IMR-90 (cell line): Measurements from ENCODE around the gene CD276. TPM values are rescaled to one million over a fixed set of nuclear protein-coding genes. Genes with fewer than 3 reads are reported as not detected.
"Not testable (repeated sequence)": the region's sequence is repeated elsewhere in the genome, so short reads cannot be mapped to it uniquely, and the experiment has no call there.

ENCODE experiments used
- ATAC-seq: fragments of 200-7000 bp; cut with Tn5 transposase; 2 replicates; pipeline ENCODE4 v1.9.1; 2020; ENCODE audit warnings: low read depth, mild to moderate bottlenecking, moderate library complexity
- BruUV-seq: library from RNA; stranded (reverse); fragments of 400-500 nt; replicated peaks from 2 replicates; lab custom pipeline; 2021; lab: Mats Ljungman, UMichigan
- CTCF ChIA-PET: fragments of 300-600 bp; formaldehyde crosslinking; extraction: SDS; loops from one replicate; lab custom pipeline; 2021; ENCODE audit warnings: antibody characterized with exemption; lab: Yijun Ruan, JAX
- POLR2A ChIA-PET: fragments of 300-600 bp; sonication (Branson Sonifier 250); formaldehyde crosslinking; loops from one replicate; lab custom pipeline; 2022; ENCODE audit warnings: antibody characterized with exemption; ENCODE audit not compliant: unreplicated experiment; lab: Charles Lee
- DNase-seq: peaks from one replicate; pipeline ENCODE4 v3.0.0; 2013
- H2AFZ ChIP-seq: replicated peaks from 2 replicates; pipeline ENCODE3; 2013; ENCODE audit warnings: low read length, mild to moderate bottlenecking; ENCODE audit not compliant: poor library complexity
- H2AK5ac ChIP-seq: 2 replicates; pipeline ENCODE4 v1.6.1; 2013; ENCODE audit warnings: low read depth, low read length, inconsistent platforms
- H2AK9ac ChIP-seq: replicated peaks from 2 replicates; pipeline ENCODE3; 2013; ENCODE audit warnings: mild to moderate bottlenecking, low read depth, low read length, moderate library complexity; ENCODE audit not compliant: poor library complexity
- H2BK120ac ChIP-seq: 2 replicates; pipeline ENCODE4 v1.6.1; 2013; ENCODE audit warnings: low read depth, low read length, inconsistent platforms
- H2BK15ac ChIP-seq: 3 replicates; pipeline ENCODE4 v1.6.1; 2013; ENCODE audit warnings: low read depth, low read length, inconsistent platforms
- H2BK20ac ChIP-seq: 2 replicates; pipeline ENCODE4 v1.6.1; 2013; ENCODE audit warnings: low read depth, mild to moderate bottlenecking, inconsistent platforms, low read length, moderate library complexity
- H2BK5ac ChIP-seq: 2 replicates; pipeline ENCODE4 v1.6.1; 2013; ENCODE audit warnings: mild to moderate bottlenecking, low read depth, low read length, inconsistent platforms; ENCODE audit not compliant: poor library complexity, severe bottlenecking
- H3K14ac ChIP-seq: replicated peaks from 2 replicates; pipeline ENCODE4 v1.6.1; 2013; ENCODE audit warnings: low read depth, low read length, inconsistent platforms
- H3K18ac ChIP-seq: 2 replicates; pipeline ENCODE4 v1.6.1; 2013; ENCODE audit warnings: low read depth, low read length, control low read depth
- H3K23ac ChIP-seq: 2 replicates; pipeline ENCODE4 v1.6.1; 2013; ENCODE audit warnings: low read depth, low read length, inconsistent platforms
- H3K27ac ChIP-seq: 2 replicates; pipeline ENCODE4 v1.5.1; 2013; ENCODE audit warnings: mild to moderate bottlenecking, control low read depth, low read length; ENCODE audit not compliant: insufficient read depth
- H3K27me3 ChIP-seq: 2 replicates; pipeline ENCODE4 v1.6.1; 2013; ENCODE audit warnings: low read length; ENCODE audit not compliant: control insufficient read depth, insufficient read depth
- H3K36me3 ChIP-seq: 2 replicates; pipeline ENCODE4 v1.6.1; 2013; ENCODE audit warnings: low read length, mixed read lengths; ENCODE audit not compliant: control insufficient read depth, insufficient read depth
- H3K4ac ChIP-seq: 2 replicates; pipeline ENCODE4 v1.6.1; 2013; ENCODE audit warnings: low read depth, low read length, inconsistent platforms
- H3K4me1 ChIP-seq: 2 replicates; pipeline ENCODE4 v1.6.1; 2013; ENCODE audit warnings: low read length, mixed read lengths; ENCODE audit not compliant: control insufficient read depth, insufficient read depth
- H3K4me2 ChIP-seq: 2 replicates; pipeline ENCODE4 v1.6.1; 2013; ENCODE audit warnings: low read depth, mild to moderate bottlenecking, control low read depth, low read length, moderate library complexity
- H3K4me3 ChIP-seq: 2 replicates; pipeline ENCODE4 v1.5.1; 2013; ENCODE audit warnings: low read depth, mild to moderate bottlenecking, control low read depth, low read length, moderate library complexity; ENCODE audit not compliant: insufficient read depth
- H3K56ac ChIP-seq: 2 replicates; pipeline ENCODE4 v1.6.1; 2013; ENCODE audit warnings: low read length, inconsistent platforms; ENCODE audit not compliant: insufficient read depth; ENCODE audit errors: extremely low read depth
- H3K79me1 ChIP-seq, 2 experiments: 2 replicates each; pipeline ENCODE4 v1.6.1; 2013; ENCODE audit warnings: low read length in 2 of 2, inconsistent platforms in 1 of 2, low read depth in 1 of 2
- H3K9ac ChIP-seq: 2 replicates; pipeline ENCODE4 v1.6.1; 2013; ENCODE audit warnings: low read depth, low read length, control low read depth
- H3K9me1 ChIP-seq: 2 replicates; pipeline ENCODE4 v1.6.1; 2013; ENCODE audit warnings: low read length, inconsistent platforms; ENCODE audit not compliant: insufficient read depth
- H3K9me3 ChIP-seq: 2 replicates; pipeline ENCODE4 v1.6.1; 2013; ENCODE audit warnings: low read length; ENCODE audit not compliant: control insufficient read depth, insufficient read depth
- H4K20me1 ChIP-seq: 2 replicates; pipeline ENCODE4 v1.6.1; 2013; ENCODE audit warnings: low read length, inconsistent platforms; ENCODE audit not compliant: insufficient read depth
- H4K5ac ChIP-seq: 2 replicates; pipeline ENCODE4 v1.6.1; 2013; ENCODE audit warnings: mild to moderate bottlenecking, low read depth, low read length, control low read depth
- H4K8ac ChIP-seq, 2 experiments: 2 replicates each; pipeline ENCODE4 v1.6.1; 2013; ENCODE audit warnings: low read depth in 2 of 2, low read length in 2 of 2, control low read depth in 1 of 2, inconsistent platforms in 1 of 2
- H4K91ac ChIP-seq: 2 replicates; pipeline ENCODE4 v1.6.1; 2013; ENCODE audit warnings: low read depth, low read length, inconsistent platforms; ENCODE audit not compliant: insufficient read depth
- WGBS, 2 experiments: methylation state at CpG; one replicate each; pipeline versions ENCODE4 v1.1.5 to v1.1.7; 2013; ENCODE audit warnings: missing lambda C conversion rate in 2 of 2; ENCODE audit not compliant: insufficient read length in 1 of 2; ENCODE audit errors: extremely low coverage in 2 of 2; 5-methylcytosine and 5-hydroxymethylcytosine counted together
- dilution Hi-C: fragments of 300-500 bp; cut with HindIII; formaldehyde crosslinking; loops from one replicate; pipeline ENCODE4 v1.14.3; 2018; ENCODE audit warnings: low sequenced_read_pairs; ENCODE audit not compliant: unreplicated experiment
- in situ Hi-C: fragments of 300-500 bp; cut with MboI; formaldehyde crosslinking; loops from 3 replicates; pipeline ENCODE4 v1.14.3; 2019; ENCODE audit warnings: low sequenced_read_pairs, inconsistent platforms, mixed read lengths
- intact Hi-C: fragments of 100-400 bp; cut with micrococcal nuclease; formaldehyde crosslinking; loops from 2 replicates; pipeline ENCODE4 v1.10.0; 2022
- polyA plus RNA-seq, 3 experiments: library from polyadenylated mRNA; depleted of rRNA; stranded (reverse); fragments of >200 nt; gene quantifications; 2 replicates each; pipeline ENCODE4 v1.2.3, GENCODE V29; 2012; ENCODE audit warnings: low replicate concordance in 1 of 3
- total RNA-seq: library from RNA; depleted of rRNA; stranded (reverse); fragments of >200 nt; gene quantifications from 2 replicates; pipeline ENCODE4 v1.2.3, GENCODE V29; 2012

CD276 gene
- total and polyA plus RNA-seq, 2 of the 4 experiments (the other 2 are of a cell fraction), result 30.8 to 149 TPM

GRCh38 chr15:73732051-73732450 is 47.9 kb downstream of the CD276 start:
- CTCF ChIA-PET, H2BK20ac ChIP-seq, BruUV-seq, H2BK15ac ChIP-seq, H2AFZ ChIP-seq, H2AK9ac ChIP-seq, H2BK5ac ChIP-seq, H2AK5ac ChIP-seq, in situ Hi-C loops, H4K91ac ChIP-seq, H3K4me3 ChIP-seq, H3K56ac ChIP-seq, H3K9ac ChIP-seq, DNase-seq, intact Hi-C loops, ATAC-seq, H4K20me1 ChIP-seq, H3K9me3 ChIP-seq, H3K18ac ChIP-seq, H4K5ac ChIP-seq, H3K4ac ChIP-seq, H3K79me1 ChIP-seq, H3K4me2 ChIP-seq, H3K9me1 ChIP-seq, H3K36me3 ChIP-seq, POLR2A ChIA-PET, dilution Hi-C loops, H2BK120ac ChIP-seq, H3K23ac ChIP-seq, H4K8ac ChIP-seq, H3K27ac ChIP-seq, H3K14ac ChIP-seq, H3K4me1 ChIP-seq: not testable (repeated sequence)
- H3K27me3 ChIP-seq, result peaks cover 23% of the 10 kb centered on the region
- WGBS, 2 experiments, result 90% methylated on average over 14 of the region's 29 CpGs; no CpG with 5 or more reads in 1 of the 2 experiments
